Endothelial cell of umbilical vein (primary cell): ENCODE results near the gene EFEMP1. TPM values are rescaled to one million over a fixed set of nuclear protein-coding genes. Genes with fewer than 3 reads are reported as not detected.

Experiments
- BruUV-seq: library from RNA; stranded (reverse); fragments of 400-500 nt; replicated peaks from 2 replicates; lab custom pipeline; 2021; lab: Mats Ljungman, UMichigan
- CTCF ChIA-PET: fragments of 300-600, 350-600 bp; sonication (Branson Sonifier 250); formaldehyde crosslinking; loops from one replicate; lab custom pipeline; 2021; ENCODE audit warnings: antibody characterized with exemption, inconsistent platforms; lab: Charles Lee
- POLR2A ChIA-PET: fragments of 300-600, 350-600 bp; sonication (Branson Sonifier 250); formaldehyde crosslinking; loops from one replicate; lab custom pipeline; 2021; ENCODE audit warnings: antibody characterized with exemption, inconsistent platforms; lab: Charles Lee
- DNase-seq: peaks from one replicate; pipeline ENCODE4 v3.0.0-alpha.2; 2011; ENCODE audit warnings: low read depth, low spot score
- FAIRE-seq: peaks from 2 replicates; lab custom pipeline; 2011; peaks lifted over from hg19 to GRCh38; lab: Jason Lieb, UNC
- H2AFZ ChIP-seq: 2 replicates; pipeline ENCODE4 v1.6.0; 2012; ENCODE audit warnings: low read depth, low read length, control low read depth, inconsistent platforms
- H3K27ac ChIP-seq: 2 replicates; pipeline ENCODE4 v1.5.1; 2011; ENCODE audit warnings: low read depth, mild to moderate bottlenecking, control low read depth, low read length, moderate library complexity; ENCODE audit not compliant: insufficient read depth
- H3K27me3 ChIP-seq, 2 experiments: 2 replicates each; pipeline versions ENCODE4 v1.6.0 to v1.6.1; 2011; ENCODE audit warnings: low read length in 2 of 2, mixed read lengths in 1 of 2; ENCODE audit not compliant: control insufficient read depth in 2 of 2, insufficient read depth in 2 of 2
- H3K36me3 ChIP-seq, 2 experiments: 2 replicates in 1 of 2; 3 replicates in 1 of 2; pipeline ENCODE4 v1.5.1; 2011; ENCODE audit warnings: low read length in 2 of 2, mild to moderate bottlenecking in 1 of 2, moderate library complexity in 1 of 2; ENCODE audit not compliant: control insufficient read depth in 2 of 2, insufficient read depth in 2 of 2; ENCODE audit errors: extremely low read depth in 1 of 2
- H3K4me1 ChIP-seq: 3 replicates; pipeline ENCODE4 v1.5.1; 2011; ENCODE audit warnings: mild to moderate bottlenecking, low read length; ENCODE audit not compliant: control insufficient read depth, insufficient read depth; ENCODE audit errors: extremely low read depth
- H3K4me2 ChIP-seq: 2 replicates; pipeline ENCODE4 v1.6.1; 2011; ENCODE audit warnings: low read length, control low read depth, mixed read lengths; ENCODE audit not compliant: insufficient read depth
- H3K4me3 ChIP-seq, 3 experiments: fragments of 200-600 bp in 1 of 3; sonication (generic), shearing (Covaris generic) in 1 of 3; replicated peaks in 1 of 3; 2 replicates each; pipeline ENCODE4 v1.5.1; 2011 to 2016; ENCODE audit warnings: control low read depth in 3 of 3, low read length in 3 of 3, mild to moderate bottlenecking in 2 of 3, inconsistent platforms in 1 of 3, low read depth in 1 of 3, moderate library complexity in 1 of 3; ENCODE audit not compliant: insufficient read depth in 1 of 3
- H3K79me2 ChIP-seq: 2 replicates; pipeline ENCODE4 v1.6.0; 2012; ENCODE audit warnings: low read length, inconsistent platforms; ENCODE audit not compliant: control insufficient read depth, insufficient read depth
- H3K9ac ChIP-seq: replicated peaks from 2 replicates; pipeline ENCODE3; 2011; ENCODE audit warnings: low read length, control low read depth; ENCODE audit not compliant: insufficient read depth; ENCODE audit errors: extremely low read depth
- H3K9me1 ChIP-seq: replicated peaks from 3 replicates; pipeline ENCODE4 v1.6.0; 2011; ENCODE audit warnings: mild to moderate bottlenecking, low read length; ENCODE audit not compliant: control insufficient read depth, insufficient read depth; ENCODE audit errors: extremely low read depth
- H3K9me3 ChIP-seq: replicated peaks from 2 replicates; pipeline ENCODE4 v1.5.1; 2012; ENCODE audit warnings: low read length, inconsistent platforms; ENCODE audit not compliant: control insufficient read depth, insufficient read depth
- H4K20me1 ChIP-seq: replicated peaks from 2 replicates; pipeline ENCODE3; 2011; ENCODE audit warnings: mild to moderate bottlenecking, low read length; ENCODE audit not compliant: control insufficient read depth, insufficient read depth; ENCODE audit errors: extremely low read depth
- CTCF ChIP-seq, 2 donors: IDR thresholded peaks; 1 replicate in 1 of 2; 2 replicates in 1 of 2; pipeline ENCODE4 v1.5.1; 2011; ENCODE audit warnings: low read length in 2 of 2, mild to moderate bottlenecking in 2 of 2, moderate library complexity in 2 of 2, control low read depth in 1 of 2, inconsistent platforms in 1 of 2, low read depth in 1 of 2; ENCODE audit not compliant: insufficient read depth in 1 of 2; ENCODE audit errors: extremely low read depth in 1 of 2
- EZH2 ChIP-seq: IDR thresholded peaks from 2 replicates; pipeline ENCODE4 v1.6.1; 2012; ENCODE audit warnings: borderline replicate concordance, low read depth, mild to moderate bottlenecking, moderate library complexity, low read length, inconsistent platforms; ENCODE audit not compliant: severe bottlenecking
- FOS ChIP-seq: IDR thresholded peaks from 2 replicates; pipeline ENCODE4 v1.6.1; 2011; ENCODE audit warnings: mild to moderate bottlenecking, low read length, moderate library complexity, borderline replicate concordance; ENCODE audit not compliant: insufficient read depth
- GATA2 ChIP-seq: IDR thresholded peaks from 2 replicates; pipeline ENCODE4 v1.7.0; 2011; ENCODE audit warnings: low read depth, mild to moderate bottlenecking, moderate library complexity, mixed read lengths, low read length; ENCODE audit not compliant: insufficient read length, insufficient read depth
- JUN ChIP-seq: IDR thresholded peaks from 2 replicates; pipeline ENCODE4 v1.6.1; 2011; ENCODE audit warnings: borderline replicate concordance, low read depth; ENCODE audit not compliant: insufficient read length, insufficient read depth
- MAX ChIP-seq: IDR thresholded peaks from 2 replicates; pipeline ENCODE4 v1.6.1; 2011; ENCODE audit not compliant: insufficient read depth, insufficient read length
- MYC ChIP-seq: IDR thresholded peaks from one replicate; pipeline ENCODE4 v1.6.1; 2011; ENCODE audit warnings: mild to moderate bottlenecking, low read depth, low read length
- POLR2A ChIP-seq: IDR thresholded peaks from 2 replicates; pipeline ENCODE4 v1.6.1; 2012; ENCODE audit warnings: low read depth, mild to moderate bottlenecking, control low read depth, low read length
- POLR2AphosphoS5 ChIP-seq: IDR thresholded peaks from 2 replicates; pipeline ENCODE4 v1.6.1; 2012; ENCODE audit warnings: low read depth, mild to moderate bottlenecking, control low read depth, low read length, moderate library complexity; ENCODE audit not compliant: insufficient read depth
- dilution Hi-C: fragments of 300-500 bp; cut with MboI; formaldehyde crosslinking; loops from one replicate; pipeline ENCODE4 v1.15.0; 2019; ENCODE audit warnings: low sequenced_read_pairs; ENCODE audit not compliant: extremely low pct_ligation_motif_present
- intact Hi-C: fragments of 100-400 bp; cut with micrococcal nuclease; formaldehyde crosslinking; loops from one replicate; pipeline ENCODE4 v1.10.0; 2022
- polyA plus RNA-seq, 4 experiments: library from polyadenylated mRNA; depleted of rRNA in 3 of 4; stranded (reverse) in 3 of 4; unstranded in 1 of 4; fragments of >200 nt; gene quantifications; 2 replicates each; pipeline versions ENCODE4 v1.2.1 to v1.2.3, GENCODE V29; 2011 to 2012; ENCODE audit warnings: missing spikeins in 1 of 4
- total RNA-seq: library from RNA; stranded (reverse); gene quantifications from 2 replicates; pipeline ENCODE4 v1.2.3, GENCODE V29; 2021

Gene EFEMP1
- total and polyA plus RNA-seq, 2 donors (not counting 3 experiments of a cell fraction or from before 2014, with no cell fraction given), result 2,981 to 11,813 TPM

- Histone ChIP-seq H3K9ac (peak overlapping the region; percentile 73), H3K27me3 (no peaks in the 10 kb centered on the region), H3K4me2 (no peak overlapping the region), H4K20me1 (no peaks in the 10 kb centered on the region), H3K4me3 (no peak overlapping the region), H3K4me1 (peaks cover 54% of the 10 kb centered on the region), H3K79me2 (no peaks in the 10 kb centered on the region), H3K36me3 (peaks cover 9 to 12% of the 10 kb centered on the region in 2 experiments), H3K27ac (peak overlapping the region; percentile 92), H3K9me3 (no peaks in the 10 kb centered on the region), H3K9me1 (no peaks in the 10 kb centered on the region), H2AFZ (no peak overlapping the region)
- DNase-seq (peak; percentile 78), FAIRE-seq (no peak)
- BruUV-seq, result TSS peak; percentile 55
- dilution Hi-C loops, result no loop called here
- ChIA-PET POLR2A (no interaction called here), CTCF (interaction anchor here (1.3 to 2.0 kb wide), 2 partner anchors 91 to 144 kb away, joined by 5 to 13 read pairs; no protein-coding TSS in a partner anchor)
- no peak for TF ChIP-seq POLR2A
- no peak for TF ChIP-seq CTCF (IDR thresholded peaks at IDR 0.05; ENCODE audit: extremely low read depth in 1 of 2, insufficient read depth in 1 of 2, low read depth in 1 of 2, low read length in 2 of 2)
- no peak for TF ChIP-seq GATA2
- no peak for TF ChIP-seq EZH2
- TF ChIP-seq JUN, result no peak
- TF ChIP-seq POLR2AphosphoS5, result no peak
- no peak for TF ChIP-seq MAX
- TF ChIP-seq MYC, result no peak
- TF ChIP-seq FOS, result no peak
- intact Hi-C loops, result loop anchor here (1.0 to 5.0 kb wide), 7 partner anchors 82 to 270 kb away; no protein-coding TSS in a partner anchor
Measured at GRCh38 chr2:55862246-55862645, 61.3 kb downstream of the EFEMP1 start.
